Neural progenitor cell (in vitro differentiated cells): Measurements from ENCODE around the gene NCAPD3. TPM values are rescaled to one million over a fixed set of nuclear protein-coding genes. Genes with fewer than 3 reads are reported as not detected.
"Not testable (repeated sequence)": the region's sequence is repeated elsewhere in the genome, so short reads cannot be mapped to it uniquely, and the experiment has no call there.

ENCODE experiments used
- DNase-seq: peaks from one replicate; pipeline ENCODE4 v3.0.0-alpha.2; 2016; ENCODE audit warnings: low spot score
- H2AFZ ChIP-seq: fragments of 200-600 bp; sonication (generic); replicated peaks from 2 replicates; pipeline ENCODE4 v1.6.1; 2016; ENCODE audit warnings: antibody characterized with exemption
- H3F3A ChIP-seq: fragments of 200-600 bp; sonication (generic); 2 replicates; pipeline ENCODE4 v1.6.1; 2016; ENCODE audit warnings: antibody characterized with exemption, low read depth
- H3K27ac ChIP-seq: fragments of 200-600 bp; sonication (generic); 2 replicates; pipeline ENCODE4 v1.5.1; 2016; ENCODE audit warnings: mild to moderate bottlenecking
- H3K27me3 ChIP-seq: fragments of 200-600 bp; sonication (generic); 2 replicates; pipeline ENCODE4 v1.6.1; 2016; ENCODE audit warnings: mild to moderate bottlenecking, moderate library complexity
- H3K36me3 ChIP-seq: fragments of 200-600 bp; sonication (generic); 2 replicates; pipeline ENCODE4 v1.5.1; 2016
- H3K4me1 ChIP-seq: fragments of 200-600 bp; sonication (generic); 2 replicates; pipeline ENCODE4 v1.6.1; 2016; ENCODE audit warnings: mixed run types
- H3K4me2 ChIP-seq: fragments of 200-600 bp; sonication (generic); 2 replicates; pipeline ENCODE4 v1.6.1; 2016
- H3K4me3 ChIP-seq: fragments of 200-600 bp; sonication (generic); 2 replicates; pipeline ENCODE4 v1.5.1; 2016
- H3K79me2 ChIP-seq: fragments of 200-600 bp; sonication (generic); 2 replicates; pipeline ENCODE4 v1.6.1; 2016; ENCODE audit warnings: low read depth
- H3K9ac ChIP-seq: fragments of 200-600 bp; sonication (generic); 2 replicates; pipeline ENCODE4 v1.6.1; 2016
- H3K9me3 ChIP-seq: fragments of 200-600 bp; sonication (generic); 2 replicates; pipeline ENCODE4 v1.5.1; 2016; ENCODE audit warnings: low read depth
- H4K20me1 ChIP-seq: fragments of 200-600 bp; sonication (generic); 2 replicates; pipeline ENCODE4 v1.6.1; 2016; ENCODE audit warnings: low read depth
- H3K27ac Mint-ChIP-seq: 3 replicates; pipeline ENCODE4 v1.8.0; 2021; ENCODE audit warnings: mixed read lengths
- H3K27me3 Mint-ChIP-seq: 2 replicates; pipeline ENCODE4 v1.8.0; 2022; ENCODE audit warnings: low read depth, mild to moderate bottlenecking, inconsistent platforms, moderate library complexity, mixed read lengths; ENCODE audit not compliant: insufficient read depth
- H3K36me3 Mint-ChIP-seq: 3 replicates; pipeline ENCODE4 v1.8.0; 2021; ENCODE audit warnings: mixed read lengths
- H3K4me1 Mint-ChIP-seq: 3 replicates; pipeline ENCODE4 v1.8.0; 2021; ENCODE audit warnings: mixed read lengths
- H3K4me3 Mint-ChIP-seq: 3 replicates; pipeline ENCODE4 v1.8.0; 2021; ENCODE audit warnings: mild to moderate bottlenecking, moderate library complexity, mixed read lengths
- H3K9me3 Mint-ChIP-seq: 3 replicates; pipeline ENCODE4 v1.8.0; 2020; ENCODE audit warnings: mixed read lengths
- EZH2 ChIP-seq: fragments of 200-600 bp; sonication (generic); IDR thresholded peaks from 2 replicates; pipeline ENCODE4 v1.6.1; 2017; ENCODE audit warnings: antibody characterized with exemption, mild to moderate bottlenecking, moderate library complexity
- EZH2phosphoT487 ChIP-seq: fragments of 200-600 bp; sonication (generic); IDR thresholded peaks from 2 replicates; pipeline ENCODE4 v1.6.1; 2017; ENCODE audit warnings: antibody characterized with exemption
- total RNA-seq: library from RNA; depleted of rRNA; stranded (reverse); fragments of >200 nt; gene quantifications from 2 replicates; pipeline ENCODE4 v1.2.3, GENCODE V29; 2015; ENCODE audit warnings: low replicate concordance
- TF ChIP-seq, protein P1 (sequence below): fragments of 200-600 bp; sonication (generic); IDR thresholded peaks from 2 replicates; pipeline ENCODE4 v1.5.1; 2017; ENCODE audit warnings: antibody characterized with exemption, mild to moderate bottlenecking

NCAPD3 gene
- total RNA-seq, 1 donor from 2014 or later, result 41.0 TPM

DNA sequence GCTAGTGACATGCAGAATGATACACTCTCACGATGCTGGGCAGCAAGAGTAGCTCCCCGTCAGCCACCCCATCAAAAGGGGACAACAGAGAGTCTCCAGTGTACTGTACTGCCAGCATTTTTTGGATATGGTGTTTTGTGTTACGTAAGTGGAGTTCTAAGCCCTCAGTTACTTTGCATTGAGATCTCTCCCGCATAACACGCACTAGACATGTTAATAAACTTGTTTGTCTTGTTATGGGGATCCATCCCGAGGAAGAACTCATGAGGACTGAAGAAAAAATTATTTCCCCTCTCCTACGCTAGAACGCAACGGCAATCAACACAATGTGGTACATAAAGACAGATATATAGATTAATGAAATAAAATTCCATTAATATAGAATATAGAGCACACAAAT, 24.2 kb downstream of the NCAPD3 start:
- no peak overlapping the region for H3K4me3 Mint-ChIP-seq
- H3F3A ChIP-seq, result no peaks in the 10 kb centered on the region
- H3K27me3 Mint-ChIP-seq, result no peaks in the 10 kb centered on the region
- no peaks in the 10 kb centered on the region for H3K9me3 Mint-ChIP-seq
- no peaks in the 10 kb centered on the region for H3K4me1 ChIP-seq
- H3K36me3 ChIP-seq, result peaks cover 27% of the 10 kb centered on the region
- no peaks in the 10 kb centered on the region for H3K79me2 ChIP-seq
- no peak overlapping the region for H3K9ac ChIP-seq
- H2AFZ ChIP-seq, result no peak overlapping the region
- TF ChIP-seq, protein P1, sequence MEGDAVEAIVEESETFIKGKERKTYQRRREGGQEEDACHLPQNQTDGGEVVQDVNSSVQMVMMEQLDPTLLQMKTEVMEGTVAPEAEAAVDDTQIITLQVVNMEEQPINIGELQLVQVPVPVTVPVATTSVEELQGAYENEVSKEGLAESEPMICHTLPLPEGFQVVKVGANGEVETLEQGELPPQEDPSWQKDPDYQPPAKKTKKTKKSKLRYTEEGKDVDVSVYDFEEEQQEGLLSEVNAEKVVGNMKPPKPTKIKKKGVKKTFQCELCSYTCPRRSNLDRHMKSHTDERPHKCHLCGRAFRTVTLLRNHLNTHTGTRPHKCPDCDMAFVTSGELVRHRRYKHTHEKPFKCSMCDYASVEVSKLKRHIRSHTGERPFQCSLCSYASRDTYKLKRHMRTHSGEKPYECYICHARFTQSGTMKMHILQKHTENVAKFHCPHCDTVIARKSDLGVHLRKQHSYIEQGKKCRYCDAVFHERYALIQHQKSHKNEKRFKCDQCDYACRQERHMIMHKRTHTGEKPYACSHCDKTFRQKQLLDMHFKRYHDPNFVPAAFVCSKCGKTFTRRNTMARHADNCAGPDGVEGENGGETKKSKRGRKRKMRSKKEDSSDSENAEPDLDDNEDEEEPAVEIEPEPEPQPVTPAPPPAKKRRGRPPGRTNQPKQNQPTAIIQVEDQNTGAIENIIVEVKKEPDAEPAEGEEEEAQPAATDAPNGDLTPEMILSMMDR, result no peak
- TF ChIP-seq EZH2, result no peak
- TF ChIP-seq EZH2phosphoT487, result no peak
- no peaks in the 10 kb centered on the region for H3K9me3 ChIP-seq
- H3K27me3 ChIP-seq, result no peaks in the 10 kb centered on the region
- no peak overlapping the region for H3K4me2 ChIP-seq
- H4K20me1 ChIP-seq, result no peaks in the 10 kb centered on the region
- no peak overlapping the region for H3K4me3 ChIP-seq
- no peak for DNase-seq
- H3K27ac ChIP-seq, result no peak overlapping the region
- no peak overlapping the region for H3K27ac Mint-ChIP-seq
- H3K36me3 Mint-ChIP-seq, result peaks cover 36% of the 10 kb centered on the region
- peaks cover 1% of the 10 kb centered on the region for H3K4me1 Mint-ChIP-seq

DNA sequence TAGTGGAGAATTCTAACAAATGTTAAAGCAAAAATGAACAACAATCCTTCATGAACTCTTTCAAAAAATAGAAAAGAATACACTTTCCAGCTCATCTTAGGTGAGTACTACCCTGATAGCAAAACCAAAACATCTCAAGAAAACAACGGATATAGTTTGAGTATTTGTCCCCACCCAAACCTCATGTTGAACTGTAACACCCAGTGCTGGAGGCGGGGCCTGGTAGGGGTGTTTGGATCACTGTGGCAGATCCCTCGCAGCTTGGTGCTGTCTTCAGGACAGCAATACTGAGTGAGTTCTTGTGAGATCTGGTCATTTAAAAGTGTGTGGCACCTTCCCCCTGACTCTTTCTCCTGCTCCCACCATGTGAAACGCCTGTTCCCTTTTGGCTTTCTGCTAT, 27.0 kb downstream of the NCAPD3 start:
- Histone ChIP-seq H3K79me2 (no peaks in the 10 kb centered on the region), H3K4me2 (no peak overlapping the region), H3K27ac (no peak overlapping the region), H2AFZ (no peak overlapping the region), H3K9me3 (no peaks in the 10 kb centered on the region), H4K20me1 (no peaks in the 10 kb centered on the region), H3K9ac (no peak overlapping the region), H3F3A (no peaks in the 10 kb centered on the region), H3K27me3 (no peaks in the 10 kb centered on the region), H3K4me1 (no peaks in the 10 kb centered on the region), H3K36me3 (peaks cover 26% of the 10 kb centered on the region), H3K4me3 (no peak overlapping the region)
- Mint-ChIP-seq H3K4me1 (peaks cover 4% of the 10 kb centered on the region), H3K27ac (no peak overlapping the region), H3K4me3 (no peak overlapping the region), H3K36me3 (peaks cover 43% of the 10 kb centered on the region), H3K27me3 (no peaks in the 10 kb centered on the region), H3K9me3 (no peaks in the 10 kb centered on the region)
- no peak for DNase-seq
- TF ChIP-seq, protein P1, result no peak

DNA sequence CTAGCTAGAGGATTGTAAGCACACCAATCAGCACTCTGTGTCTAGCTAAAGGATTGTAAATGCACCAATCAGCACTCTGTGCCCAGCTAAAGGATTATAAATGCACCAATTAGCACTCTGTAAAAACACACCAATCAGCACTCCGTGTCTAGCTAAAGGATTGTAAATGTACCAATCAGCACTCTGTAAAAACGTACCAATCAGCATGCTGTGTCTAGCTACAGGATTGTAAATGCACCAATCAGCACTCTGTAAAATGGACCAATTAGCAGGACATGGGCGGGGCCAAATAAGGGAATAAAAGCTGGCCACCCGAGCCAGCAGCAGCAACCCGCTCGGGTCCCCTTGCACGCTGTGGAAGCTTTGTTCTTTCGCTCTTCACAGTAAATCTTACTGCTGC, 35.7 kb downstream of the NCAPD3 start:
- H3K4me2 ChIP-seq, H3K27me3 Mint-ChIP-seq, H3F3A ChIP-seq, H3K79me2 ChIP-seq, DNase-seq, H3K4me1 Mint-ChIP-seq, H3K4me3 ChIP-seq, H3K9me3 ChIP-seq, H4K20me1 ChIP-seq, H3K27ac Mint-ChIP-seq, H3K9ac ChIP-seq, H3K4me3 Mint-ChIP-seq, H3K9me3 Mint-ChIP-seq, H2AFZ ChIP-seq, H3K4me1 ChIP-seq, H3K27ac ChIP-seq, H3K27me3 ChIP-seq: not testable (repeated sequence)
- H3K36me3 Mint-ChIP-seq, result peaks cover 61% of the 10 kb centered on the region
- peaks cover 43% of the 10 kb centered on the region for H3K36me3 ChIP-seq

GRCh38 chr11:134181707-134182106, 42.1 kb downstream of the NCAPD3 start:
- no peak overlapping the region for H3K4me2 ChIP-seq
- no peaks in the 10 kb centered on the region for H3K9me3 Mint-ChIP-seq
- H3K9ac ChIP-seq, result no peak overlapping the region
- no peaks in the 10 kb centered on the region for H3K4me1 ChIP-seq
- no peaks in the 10 kb centered on the region for H3K79me2 ChIP-seq
- H3K36me3 ChIP-seq, result peaks cover 14% of the 10 kb centered on the region
- no peaks in the 10 kb centered on the region for H3K4me1 Mint-ChIP-seq
- H3K36me3 Mint-ChIP-seq, result peaks cover 33% of the 10 kb centered on the region
- TF ChIP-seq EZH2 (no peak), EZH2phosphoT487 (no peak)
- TF ChIP-seq, protein P1, result no peak
- no peak overlapping the region for H3K4me3 ChIP-seq
- no peaks in the 10 kb centered on the region for H3F3A ChIP-seq
- no peaks in the 10 kb centered on the region for H3K9me3 ChIP-seq
- no peak overlapping the region for H3K4me3 Mint-ChIP-seq
- no peaks in the 10 kb centered on the region for H4K20me1 ChIP-seq
- no peak overlapping the region for H2AFZ ChIP-seq
- no peaks in the 10 kb centered on the region for H3K27me3 Mint-ChIP-seq
- H3K27ac Mint-ChIP-seq, result no peak overlapping the region
- no peaks in the 10 kb centered on the region for H3K27me3 ChIP-seq
- DNase-seq, result no peak
- H3K27ac ChIP-seq, result no peak overlapping the region
